HG03354 (cell line): ENCODE data around the gene CD8A.

Source experiments
- ATAC-seq: cut with Tn5 transposase; IDR thresholded peaks from one replicate; pipeline ENCODE4 v1.9.1; 2021; ENCODE audit warnings: mild to moderate bottlenecking; ENCODE audit not compliant: unreplicated experiment, poor library complexity, severe bottlenecking

The CD8A gene

GRCh38 chr2:86809481-86810121 is 18.9 kb upstream of the CD8A start:
- ATAC-seq: no peak

DNA sequence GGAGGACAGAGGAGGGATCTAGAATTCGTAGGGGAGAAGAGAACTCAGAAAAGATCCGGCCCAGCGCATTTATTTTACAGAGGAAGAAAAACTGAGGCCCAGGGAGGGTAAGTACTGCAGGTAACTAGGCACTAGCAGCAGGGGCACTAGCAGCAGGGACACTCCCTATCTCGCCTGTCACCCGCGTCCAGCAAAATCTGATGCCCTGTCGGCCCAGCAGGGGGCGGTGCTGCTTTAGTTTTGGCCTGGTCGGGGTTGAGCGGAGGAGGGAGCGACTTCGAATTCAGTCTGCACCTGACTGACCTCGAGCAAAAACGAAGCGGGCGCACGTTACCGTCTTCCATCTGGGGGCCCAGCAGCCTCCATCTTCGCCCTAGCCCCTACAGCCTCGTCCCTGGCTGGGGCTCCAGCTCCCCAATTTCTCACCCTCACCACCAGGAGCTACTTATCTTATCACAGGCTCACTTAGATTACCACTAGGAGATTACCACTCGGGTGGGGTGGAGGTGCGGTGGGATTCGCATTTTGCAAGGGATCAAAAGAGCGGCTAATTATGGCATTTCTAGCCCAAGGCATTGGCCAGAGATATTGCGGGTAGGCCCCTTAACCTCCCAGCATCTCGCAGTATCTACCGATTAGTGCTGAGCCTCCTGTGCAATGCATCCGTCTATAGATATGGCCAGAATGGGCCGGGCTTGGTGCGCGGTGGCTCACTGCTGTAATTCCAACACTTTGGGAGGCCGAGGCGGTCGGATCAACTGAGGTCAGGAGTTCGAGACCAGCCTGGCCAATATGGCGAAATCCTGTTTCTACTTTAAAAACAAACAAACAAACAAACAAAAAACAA is 17.8 kb upstream of the CD8A start:
- peak; percentile 97 for ATAC-seq

GRCh38 chr2:86807468-86808275 is 17.0 kb upstream of the CD8A start:
- peak; percentile 34 for ATAC-seq

GRCh38 chr2:86807133-86807467 is 16.4 kb upstream of the CD8A start:
- ATAC-seq: no peak

- ATAC-seq: no peak
Observed at GRCh38 chr2:86806059-86806857, 15.5 kb upstream of the CD8A start.

DNA sequence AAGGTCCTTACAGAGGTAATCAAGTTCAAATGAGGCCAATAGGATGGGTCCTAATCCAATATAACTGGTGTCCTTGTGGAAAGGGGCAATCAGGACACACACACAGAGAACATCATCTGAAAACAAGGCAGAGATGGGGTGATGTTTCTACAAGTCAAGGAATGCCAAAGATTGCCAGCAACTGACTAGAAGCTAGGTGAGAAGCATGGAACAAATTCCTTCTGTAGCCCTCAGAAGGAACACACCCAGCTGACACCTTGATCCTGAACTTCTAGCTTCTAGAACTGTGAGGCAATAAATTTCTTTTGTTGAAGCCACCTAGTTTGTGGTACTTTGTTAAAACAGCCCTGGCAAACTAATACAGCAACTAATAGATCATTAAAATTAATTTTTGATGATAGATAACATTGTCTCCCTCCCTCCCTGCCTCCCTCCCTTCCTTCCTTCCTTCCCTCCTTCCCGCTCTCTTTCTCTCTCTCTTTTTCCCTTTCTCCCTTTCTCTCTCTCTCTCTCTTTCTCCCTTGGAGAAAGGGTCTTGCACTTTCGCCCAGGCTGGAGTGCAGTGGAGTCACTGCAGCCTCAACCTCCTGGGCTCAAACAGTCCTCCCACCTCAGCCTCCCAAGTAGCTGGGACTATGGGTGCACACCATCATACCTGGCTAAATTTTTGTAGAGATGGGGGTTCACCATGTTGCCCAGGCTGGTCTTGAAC is 10.3 kb upstream of the CD8A start:
- no peak for ATAC-seq

DNA sequence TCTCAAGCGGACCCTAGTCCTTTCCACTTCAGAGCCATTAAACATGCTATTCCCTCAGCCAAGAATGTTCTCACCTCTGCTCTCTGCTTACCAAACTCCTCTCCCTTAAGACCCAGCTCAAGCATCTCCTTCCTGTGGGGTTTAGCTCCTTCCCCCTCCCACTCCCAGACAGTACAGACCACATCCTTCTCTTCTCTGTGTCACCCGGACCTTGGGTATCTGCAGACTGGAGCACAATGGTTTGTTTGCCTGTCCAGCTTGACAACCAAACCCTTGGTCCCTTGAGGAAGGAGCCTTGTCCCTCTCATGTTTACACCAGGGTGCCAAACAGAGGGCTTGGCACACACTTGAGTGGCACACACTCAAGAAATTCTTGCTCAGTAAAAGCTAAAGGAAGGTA is 4.1 kb upstream of the CD8A start:
- no peak for ATAC-seq

DNA sequence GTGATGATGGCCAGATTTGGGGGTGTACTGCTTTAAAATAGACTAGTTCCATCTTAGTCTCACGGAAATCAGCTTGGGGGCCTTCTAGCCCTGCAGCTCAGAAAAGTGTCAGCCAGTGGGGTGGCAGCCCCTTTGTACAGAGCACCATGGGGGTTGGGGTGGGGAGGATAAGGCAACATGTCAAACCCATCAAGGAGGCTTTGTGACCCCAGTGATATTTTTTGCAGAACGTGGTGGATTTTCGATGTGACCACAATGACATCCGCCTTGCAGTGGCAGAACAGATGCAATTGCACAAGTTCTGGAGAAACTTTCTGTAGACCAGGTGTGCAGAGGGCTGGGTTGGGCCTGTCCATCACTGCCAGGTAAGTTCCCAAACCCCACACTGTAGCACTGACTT is 3.0 kb upstream of the CD8A start:
- ATAC-seq: no peak

- ATAC-seq: no peak
Observed at GRCh38 chr2:86791573-86791972, 860 bp upstream of the CD8A start.

DNA sequence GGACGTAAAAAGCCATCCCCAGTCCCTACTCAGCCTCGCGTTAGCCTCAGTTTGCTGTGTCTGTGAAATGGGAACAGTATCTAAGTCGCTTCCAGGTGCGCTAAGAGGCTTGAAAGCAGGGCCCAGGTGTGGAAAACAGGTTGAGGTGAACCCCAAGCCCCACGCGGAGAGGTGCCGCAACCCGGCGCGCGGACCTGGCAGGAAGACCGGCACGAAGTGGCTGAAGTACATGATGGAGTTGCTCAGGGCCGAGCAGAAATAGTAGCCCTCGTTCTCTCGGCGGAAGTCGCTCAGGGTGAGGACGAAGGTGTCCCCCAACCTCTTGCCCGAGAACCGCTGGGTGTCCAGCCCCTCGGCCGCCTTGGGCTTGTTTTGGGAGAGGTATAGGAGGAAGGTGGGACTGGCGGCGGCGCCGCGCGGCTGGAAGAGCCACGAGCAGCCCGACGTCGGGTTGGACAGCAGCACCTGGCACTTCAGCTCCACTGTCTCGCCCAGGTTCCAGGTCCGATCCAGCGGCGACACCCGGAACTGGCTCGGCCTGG is 508 bp downstream of the CD8A start:
- no peak for ATAC-seq

- ATAC-seq: no peak
Observed at GRCh38 chr2:86789687-86790133, 1.0 kb downstream of the CD8A start.

- ATAC-seq: no peak
Observed at GRCh38 chr2:86788881-86789686, 1.6 kb downstream of the CD8A start.

- ATAC-seq: no peak
Observed at GRCh38 chr2:86788165-86788564, 2.5 kb downstream of the CD8A start.

DNA sequence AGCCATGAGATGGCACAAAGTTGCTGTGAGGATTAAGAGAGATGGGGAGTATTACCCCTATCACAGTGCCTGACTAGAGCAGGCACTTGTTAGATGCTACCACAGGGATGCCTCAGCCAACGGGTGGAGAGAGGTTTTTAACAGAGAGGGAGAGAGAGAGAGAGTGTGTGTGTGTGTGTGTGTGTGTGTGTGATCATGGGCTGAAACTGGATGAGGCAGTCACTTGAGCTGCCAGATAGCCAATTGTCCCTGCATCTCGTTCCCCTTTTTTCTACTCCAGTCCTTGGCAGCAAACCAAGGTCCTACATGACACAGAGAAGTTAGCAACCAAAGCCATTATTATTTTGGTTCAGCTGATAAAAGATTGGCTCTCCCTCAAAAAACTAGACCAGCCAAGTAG is 3.0 kb downstream of the CD8A start:
- no peak for ATAC-seq

GRCh38 chr2:86786001-86786536 is 4.6 kb downstream of the CD8A start:
- no peak for ATAC-seq

DNA sequence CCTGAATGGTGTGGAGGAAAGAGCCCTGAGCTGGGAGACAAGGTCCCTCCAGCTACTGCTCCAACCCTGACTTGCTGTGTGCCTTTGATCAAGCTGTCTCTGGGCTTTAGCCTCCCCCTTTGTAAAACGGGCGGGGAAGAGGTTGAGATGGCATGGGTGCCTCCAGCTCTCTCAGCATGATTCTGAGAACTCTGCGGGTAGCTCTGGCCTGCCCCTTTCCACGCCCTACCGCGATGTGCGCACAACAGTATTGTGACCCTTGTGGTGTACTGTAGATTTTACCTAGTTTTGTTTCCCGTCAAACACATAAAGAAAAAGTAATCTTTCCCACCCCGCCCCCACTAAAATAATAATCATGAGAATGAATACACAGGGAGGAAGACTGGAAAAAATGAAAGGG is 5.3 kb downstream of the CD8A start:
- ATAC-seq: no peak

GRCh38 chr2:86783615-86784339 is 6.9 kb downstream of the CD8A start:
- ATAC-seq: peak; percentile 95
